GM19324 (cell line): ENCODE results near the gene NPFFR2.
"Not testable (repeated sequence)": the region's sequence is repeated elsewhere in the genome, so short reads cannot be mapped to it uniquely, and the experiment has no call there.

Experiments
- ATAC-seq: cut with Tn5 transposase; IDR thresholded peaks from one replicate; pipeline ENCODE4 v1.9.1; 2021; ENCODE audit warnings: mild to moderate bottlenecking, moderate library complexity; ENCODE audit not compliant: unreplicated experiment, low FRiP score

NPFFR2 gene

DNA sequence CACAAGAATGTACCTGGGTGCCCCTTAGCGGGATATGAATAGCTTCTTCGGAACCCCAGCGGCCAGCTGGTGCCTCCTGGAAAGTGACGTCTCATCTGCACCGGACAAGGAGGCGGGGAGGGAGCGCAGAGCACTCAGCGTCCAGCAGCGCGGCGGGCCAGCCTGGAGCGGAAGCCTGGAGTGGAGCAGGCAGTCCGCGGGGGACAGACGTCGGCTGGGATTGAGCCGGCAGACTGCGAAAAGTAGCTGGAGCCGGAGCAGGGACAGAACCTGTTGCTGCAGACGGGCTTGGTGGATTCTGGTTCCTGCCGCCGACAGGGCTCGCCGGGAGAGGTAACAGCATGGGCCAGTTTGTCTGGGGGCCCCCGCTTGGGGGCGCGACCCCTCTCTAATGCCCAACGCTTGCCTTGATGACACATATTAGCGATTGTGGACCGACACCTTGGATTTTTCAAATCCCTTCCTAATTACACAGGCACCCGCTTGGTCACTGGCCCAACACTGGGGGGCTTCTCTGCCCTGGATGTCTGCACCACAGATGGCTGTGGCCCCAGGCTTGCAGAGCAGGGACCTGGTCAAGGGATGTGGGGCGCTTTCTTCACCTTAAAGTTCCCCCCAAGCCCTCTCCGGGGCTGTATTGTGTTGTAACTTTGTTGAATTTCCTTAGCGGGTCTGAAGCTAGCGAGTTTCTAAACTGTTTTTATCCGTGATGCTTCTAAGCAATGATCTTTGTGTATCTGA is at the start of gene NPFFR2:
Gene NPFFR2 (plus strand): TSS at position 133 of the 741 bp plus-strand sequence. CDS start 96,592 bp downstream, outside the sequence.
- ATAC-seq, result no peak

DNA sequence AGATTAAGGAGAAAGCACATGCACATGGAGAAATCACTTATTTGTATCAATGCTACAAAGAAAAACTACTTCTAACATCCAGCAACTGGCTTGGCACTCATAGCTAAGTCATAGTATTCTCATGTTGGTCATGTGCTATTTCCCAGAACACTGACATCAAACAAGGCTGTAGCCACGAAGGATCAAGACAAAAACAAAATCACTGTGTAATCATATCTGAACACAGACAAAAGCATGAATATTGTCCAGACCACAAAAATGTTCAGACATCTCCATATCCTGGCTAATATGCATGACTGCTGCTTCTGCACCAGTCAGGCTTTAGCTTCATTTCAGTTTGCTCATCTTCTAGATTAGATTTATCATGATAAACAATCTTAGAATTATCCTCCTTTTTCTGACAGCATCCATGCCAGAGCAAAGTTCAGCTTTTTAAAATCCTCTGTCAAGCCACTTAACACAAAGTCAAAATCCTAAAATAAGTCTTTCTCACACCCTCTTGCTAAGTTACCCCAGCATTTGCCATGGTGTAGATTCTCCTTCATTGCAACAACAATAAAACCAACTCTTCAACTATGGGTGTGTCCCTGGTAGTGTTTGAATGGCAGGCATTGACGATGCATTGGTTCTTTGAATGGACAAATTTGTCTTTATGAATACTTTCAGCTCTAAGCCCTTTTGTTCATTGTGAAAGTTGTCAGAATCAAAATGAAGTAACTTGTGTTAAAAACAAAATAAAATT is 39.1 kb upstream of the NPFFR2 start:
- ATAC-seq, result no peak

DNA sequence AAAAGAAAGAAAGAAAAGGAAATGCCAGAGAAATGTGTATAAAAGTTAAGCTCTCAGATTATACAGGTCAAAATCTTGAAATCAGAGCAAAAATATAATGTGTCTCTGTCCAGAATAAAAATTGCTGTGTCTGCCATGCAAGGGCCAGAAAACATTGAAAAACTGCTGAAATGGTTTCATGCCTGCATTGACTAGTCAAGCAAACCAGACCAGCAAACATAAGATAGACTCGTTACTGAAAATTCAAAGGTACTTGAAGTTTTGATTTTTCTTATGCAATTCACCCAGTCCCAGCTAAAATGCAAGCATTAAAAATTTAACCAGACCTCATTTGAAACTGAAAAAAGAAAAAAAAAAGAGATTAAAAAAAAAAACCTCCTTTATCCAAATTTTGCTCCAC is 37.2 kb upstream of the NPFFR2 start:
- ATAC-seq, result no peak

DNA sequence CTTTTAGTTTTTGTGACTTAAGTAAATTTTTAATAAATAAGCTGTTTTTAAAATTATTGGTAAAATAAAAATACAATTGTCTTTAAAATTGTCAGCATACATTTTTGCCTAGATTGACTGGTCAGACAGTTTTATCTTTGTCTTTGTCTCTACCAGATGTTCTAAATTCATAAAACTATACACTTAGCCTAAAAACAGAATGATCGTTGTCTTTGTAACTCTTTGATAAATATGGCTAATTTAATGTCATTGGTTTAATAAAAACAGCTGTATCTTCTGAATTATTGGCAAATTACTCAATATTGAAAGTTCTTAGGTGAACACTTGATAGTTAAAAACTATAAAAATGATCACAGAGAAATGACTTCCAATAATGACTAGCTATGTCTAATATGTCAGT is 36.5 kb upstream of the NPFFR2 start:
- no peak for ATAC-seq

DNA sequence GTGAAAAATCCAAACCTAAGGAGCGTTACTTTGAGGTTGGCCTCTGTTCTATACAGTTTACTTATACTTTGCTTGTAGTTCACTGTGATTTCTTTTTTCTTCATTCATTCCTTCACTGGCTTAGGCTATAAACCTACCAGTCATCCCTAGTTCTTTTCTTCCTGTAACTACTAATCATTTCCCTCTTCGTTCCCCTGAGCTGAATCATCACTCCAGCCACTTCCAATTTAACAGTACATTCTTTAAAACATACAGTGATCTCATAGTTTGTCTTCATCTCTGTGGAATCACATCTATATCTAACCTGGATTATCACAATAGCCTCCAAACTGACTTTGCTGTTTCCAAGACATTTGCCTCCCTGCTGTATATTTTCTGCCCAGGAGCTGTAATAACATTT is 25.2 kb upstream of the NPFFR2 start:
- no peak for ATAC-seq

DNA sequence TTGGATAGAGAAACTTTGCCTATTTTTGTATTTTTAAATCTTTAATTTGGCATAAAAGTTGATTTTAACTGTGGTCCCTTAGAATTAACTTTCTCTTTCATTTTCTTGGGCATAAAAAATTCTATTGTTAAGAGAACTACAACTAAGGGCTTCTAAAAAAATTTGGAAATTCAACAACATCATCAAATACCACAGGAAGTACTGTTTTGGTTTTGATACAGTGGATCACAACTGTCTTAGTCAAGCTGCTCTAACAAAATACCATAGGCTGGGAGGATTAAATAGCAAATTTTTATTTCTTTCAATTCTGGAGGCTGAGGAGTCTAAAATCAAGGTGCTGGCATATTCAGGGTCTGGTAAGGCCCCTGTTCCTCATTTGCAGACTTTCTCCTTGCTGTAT is 19.9 kb upstream of the NPFFR2 start:
- no peak for ATAC-seq

DNA sequence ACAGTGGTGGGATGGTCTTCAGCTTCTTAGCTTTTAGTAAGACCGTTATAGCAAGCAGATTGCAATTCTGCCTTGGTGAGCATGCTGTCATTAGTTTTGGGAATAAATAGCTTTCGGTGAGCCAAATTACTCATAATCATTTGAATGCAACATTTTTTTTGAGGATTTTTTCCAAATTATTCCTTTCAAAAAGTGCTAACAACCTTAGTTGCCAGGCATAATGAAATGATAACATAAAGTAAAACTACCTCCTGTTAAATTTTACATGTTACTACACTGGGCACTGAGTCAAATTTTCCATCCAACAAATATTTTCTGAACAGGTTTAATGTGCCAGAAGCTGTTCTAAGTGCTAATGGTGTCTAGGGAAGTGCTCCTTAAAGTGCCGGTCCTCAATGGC is 15.8 kb upstream of the NPFFR2 start:
- no peak for ATAC-seq

DNA sequence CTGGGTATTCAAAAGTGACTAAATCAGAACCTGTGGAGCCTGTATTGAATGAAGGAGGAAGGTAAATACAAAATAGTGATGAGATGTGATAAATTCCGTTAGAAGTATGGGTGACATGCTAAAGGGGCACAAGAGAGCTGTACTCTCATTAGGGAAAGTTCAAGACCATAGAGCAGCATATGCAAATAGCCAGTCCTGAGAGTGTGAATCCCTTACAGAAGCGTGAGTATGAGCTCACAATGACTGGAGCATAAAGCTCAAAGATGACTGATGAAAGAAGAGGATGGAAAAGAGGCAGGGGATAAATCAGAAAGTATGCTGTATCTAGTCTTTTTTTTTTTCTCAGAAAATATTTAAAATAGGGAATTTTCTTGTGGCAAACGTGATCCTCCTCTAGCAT is 12.1 kb upstream of the NPFFR2 start:
- no peak for ATAC-seq

DNA sequence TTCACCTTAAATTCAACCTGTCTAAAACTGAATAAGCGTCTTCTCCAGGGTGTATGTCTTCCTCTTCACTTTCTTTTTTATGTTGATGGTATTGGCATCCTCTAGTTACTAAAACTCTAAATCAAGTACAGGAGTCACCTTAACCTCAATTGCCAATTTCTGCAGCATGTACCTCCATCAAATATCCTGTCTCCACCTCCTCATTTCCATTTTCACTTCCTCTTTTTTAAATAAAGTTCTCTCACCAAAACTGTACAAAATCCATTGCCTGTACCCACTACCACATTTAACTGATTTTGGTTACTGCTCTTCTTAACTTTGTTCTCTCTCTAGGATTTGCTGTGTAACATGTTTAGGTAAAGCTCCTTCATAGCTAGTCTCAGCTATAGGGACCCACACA is 9.2 kb upstream of the NPFFR2 start:
- no peak for ATAC-seq

DNA sequence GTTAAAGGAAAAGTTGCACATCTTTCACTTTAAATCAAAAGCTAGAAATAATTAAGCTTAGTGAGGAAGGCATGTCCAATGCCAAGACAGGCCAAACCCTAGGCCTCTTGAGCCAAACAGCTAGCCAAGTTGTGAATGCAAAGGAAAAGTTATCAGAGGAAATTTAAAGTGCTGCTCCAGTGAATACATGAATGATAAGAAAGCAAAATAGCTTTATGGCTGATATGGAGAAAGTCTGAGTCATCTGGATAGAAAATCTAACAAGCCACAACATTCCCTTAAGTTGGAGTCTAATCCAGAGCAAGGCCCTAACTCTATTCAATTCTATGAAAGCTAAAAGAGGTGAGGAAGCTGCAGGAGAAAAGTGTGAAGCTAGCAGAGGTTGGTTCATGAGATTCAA is 23.8 kb downstream of the NPFFR2 start:
- no peak for ATAC-seq

DNA sequence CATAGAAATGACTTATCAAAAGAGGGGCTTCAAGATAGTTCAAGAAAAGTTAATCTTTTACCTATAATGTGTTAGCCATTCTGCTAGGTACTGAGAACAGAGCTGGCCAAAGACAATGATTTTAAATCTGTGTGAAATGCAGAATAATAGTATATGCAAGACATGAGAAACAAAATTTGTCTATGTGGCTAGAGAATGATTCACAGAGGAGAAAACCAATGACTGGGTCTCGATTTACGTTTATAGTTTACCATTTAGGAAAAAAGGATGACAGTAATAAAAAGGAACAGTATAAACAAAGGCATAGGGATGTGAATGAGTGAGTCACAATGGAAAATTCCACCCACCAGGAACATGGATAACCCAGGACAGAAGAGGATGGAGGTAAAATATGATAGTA is 31.9 kb downstream of the NPFFR2 start:
- ATAC-seq, result no peak

DNA sequence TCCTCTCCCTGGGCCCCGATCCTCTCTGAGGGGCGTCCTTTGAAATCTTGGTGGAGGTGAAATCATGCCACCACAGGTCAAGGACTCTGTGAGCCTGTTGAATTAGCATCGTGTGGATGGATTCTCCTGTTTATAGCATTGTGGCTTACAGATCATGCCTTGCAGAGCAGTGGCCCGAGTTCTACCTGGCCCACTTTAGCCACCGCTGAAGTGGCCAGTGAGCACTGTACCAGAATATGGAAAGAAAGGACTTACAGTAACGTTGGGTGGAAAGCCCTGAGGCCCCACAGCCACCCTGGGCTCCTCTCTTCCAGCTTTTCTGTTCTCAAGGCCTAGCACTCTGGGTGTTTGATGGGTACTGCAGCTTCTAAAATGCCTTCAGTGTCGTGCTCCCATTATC is 35.3 kb downstream of the NPFFR2 start:
- ATAC-seq, result no peak

DNA sequence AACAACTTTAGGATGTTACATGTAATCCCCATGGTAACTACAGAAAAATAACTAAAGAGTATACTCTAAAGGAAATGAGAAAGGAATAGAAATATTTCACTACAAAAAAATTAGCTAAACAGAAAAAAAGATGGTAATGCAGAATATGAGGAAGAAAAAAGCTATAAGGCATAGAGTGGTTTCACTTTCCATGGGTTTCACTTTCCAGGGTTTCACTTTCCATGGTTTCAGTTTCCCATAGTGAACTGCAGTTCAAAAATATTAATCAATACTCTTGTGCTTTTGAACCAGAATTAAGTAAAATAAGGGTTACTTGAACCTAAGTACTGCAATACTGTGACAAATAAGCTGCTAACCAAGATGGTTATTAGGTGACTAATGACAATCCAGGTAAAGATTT is 42.0 kb downstream of the NPFFR2 start:
- ATAC-seq, result no peak

DNA sequence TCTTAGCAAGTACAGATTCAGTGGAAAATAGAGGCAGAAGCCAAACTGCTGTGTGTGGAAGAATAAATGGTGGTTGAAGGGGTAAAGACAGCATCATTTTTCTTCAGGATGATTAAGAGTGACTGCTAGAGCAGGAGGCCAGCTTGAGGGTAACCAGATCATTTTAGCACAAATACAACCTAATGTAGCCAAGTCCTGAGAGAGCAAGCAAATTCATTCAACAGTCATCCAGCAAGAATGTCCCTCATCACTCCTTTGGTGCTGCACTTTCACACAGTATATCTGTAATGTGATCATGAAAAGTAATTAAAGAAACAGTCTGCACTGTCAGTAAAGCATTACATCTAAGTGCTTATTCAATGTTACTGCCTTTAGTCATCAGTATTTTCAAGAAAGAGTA is 44.8 kb downstream of the NPFFR2 start:
- ATAC-seq, result no peak

DNA sequence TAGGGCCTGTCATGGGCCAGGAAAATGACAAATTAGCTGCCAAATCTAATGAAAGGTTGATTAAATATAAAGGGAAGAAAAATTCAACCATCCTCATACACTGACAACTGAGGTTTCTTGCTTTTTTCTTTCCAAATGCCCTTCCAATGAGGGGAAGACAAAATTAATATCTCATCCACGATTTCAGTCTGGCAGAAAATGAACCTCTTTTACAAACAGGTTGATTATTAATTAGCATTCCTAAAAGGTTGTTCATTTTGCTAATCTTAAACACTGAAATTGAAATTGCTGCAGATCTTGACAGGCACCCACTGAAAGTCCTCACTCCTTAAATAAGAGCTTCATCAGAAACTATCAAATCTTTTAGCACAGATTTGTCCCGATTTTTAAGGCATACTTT is 45.5 kb downstream of the NPFFR2 start:
- ATAC-seq, result no peak

DNA sequence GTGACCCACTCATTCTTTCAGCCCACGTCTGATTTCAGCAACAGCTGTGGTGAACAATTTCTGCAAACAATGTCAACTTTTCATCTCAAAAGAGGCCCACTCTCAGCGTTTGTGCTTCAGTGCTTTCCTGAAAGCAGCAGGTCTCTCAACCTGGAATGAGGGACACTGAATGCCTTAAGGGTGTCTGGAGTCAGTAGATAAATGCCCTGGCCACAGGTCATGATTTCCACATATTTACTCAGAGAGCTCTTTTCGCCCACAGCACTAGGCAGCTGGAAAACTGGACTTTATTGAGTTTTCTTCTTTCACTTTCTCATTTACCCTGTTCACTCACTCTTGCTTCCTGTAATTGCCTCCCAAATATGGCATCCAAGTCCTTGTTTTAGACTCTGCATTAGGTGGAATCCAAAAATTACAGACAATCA is 52.8 kb downstream of the NPFFR2 start:
- peak; percentile 71 for ATAC-seq

DNA sequence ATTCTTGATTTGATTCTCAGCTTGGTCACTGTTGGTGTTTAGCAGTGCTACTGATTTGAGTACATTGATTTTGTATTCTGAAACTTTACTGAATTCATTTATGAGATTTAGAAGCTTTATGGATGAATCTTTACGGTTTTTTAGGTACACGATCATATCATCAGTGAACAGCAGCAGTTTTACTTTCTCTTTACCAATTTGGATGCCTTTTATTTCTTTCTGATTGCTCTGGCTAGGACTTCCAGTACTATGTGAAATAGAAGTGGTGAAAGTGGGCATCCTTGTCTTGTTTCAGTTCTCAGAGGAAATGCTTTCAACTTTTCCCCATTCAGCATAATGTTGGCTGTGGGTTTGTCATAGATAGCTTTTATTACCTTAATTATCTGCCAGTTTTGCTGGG is 58.8 kb downstream of the NPFFR2 start:
- ATAC-seq, result not testable (repeated sequence)

DNA sequence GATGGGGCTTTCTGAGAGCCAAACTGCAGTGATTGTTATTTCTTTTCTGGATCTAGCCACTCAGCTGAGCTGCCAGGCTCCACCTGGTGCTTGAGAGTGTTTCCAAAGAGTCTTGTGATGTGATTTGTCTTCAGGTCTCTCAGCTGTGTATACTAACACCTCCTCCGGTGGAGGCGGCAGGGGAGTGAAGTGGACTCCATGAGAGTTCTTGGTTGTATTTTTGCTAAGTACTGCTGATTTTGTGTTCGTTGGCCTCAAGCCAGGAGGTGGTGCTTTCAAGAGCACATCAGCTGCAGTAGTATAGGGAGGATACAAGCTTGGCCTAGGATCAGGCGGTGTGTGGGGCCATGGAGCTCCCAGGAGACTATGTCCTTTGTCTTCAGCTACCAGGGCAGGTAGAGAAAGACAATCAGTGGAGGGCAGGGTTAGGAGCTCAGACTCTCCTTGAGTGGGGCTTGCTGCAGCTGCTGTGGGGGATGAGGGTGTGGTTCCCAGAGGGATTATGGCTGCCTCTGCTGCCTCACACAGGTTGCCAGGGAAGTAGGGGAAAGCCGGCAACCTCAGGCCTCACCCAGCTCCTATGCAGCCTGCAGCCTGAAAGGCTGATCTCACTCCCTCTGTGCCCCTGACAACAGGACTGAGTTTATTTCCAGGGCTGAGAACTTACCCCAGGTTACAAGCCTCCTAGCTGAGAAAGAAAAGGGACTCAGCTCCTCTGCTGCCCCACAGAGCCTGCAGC is 62.4 kb downstream of the NPFFR2 start:
- ATAC-seq, result no peak

DNA sequence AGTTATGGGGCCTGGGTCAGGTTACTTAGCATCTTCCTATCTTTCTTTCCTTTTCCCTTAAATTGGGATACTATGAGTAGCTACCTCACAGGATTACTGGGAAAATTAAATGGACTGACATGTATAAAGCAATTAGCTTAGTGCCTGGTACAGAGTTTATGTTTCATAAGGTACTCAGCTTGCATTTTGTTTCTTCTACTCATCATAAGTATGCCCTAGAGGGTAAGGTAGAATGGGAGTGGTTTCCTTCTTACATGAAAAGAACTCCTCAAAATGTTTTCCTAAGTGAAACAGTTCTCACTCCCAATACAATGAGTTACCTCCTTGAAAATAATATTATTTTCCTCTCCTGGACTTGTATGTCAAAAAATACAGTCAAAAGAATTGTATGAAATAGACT is 75.7 kb downstream of the NPFFR2 start:
- no peak for ATAC-seq

DNA sequence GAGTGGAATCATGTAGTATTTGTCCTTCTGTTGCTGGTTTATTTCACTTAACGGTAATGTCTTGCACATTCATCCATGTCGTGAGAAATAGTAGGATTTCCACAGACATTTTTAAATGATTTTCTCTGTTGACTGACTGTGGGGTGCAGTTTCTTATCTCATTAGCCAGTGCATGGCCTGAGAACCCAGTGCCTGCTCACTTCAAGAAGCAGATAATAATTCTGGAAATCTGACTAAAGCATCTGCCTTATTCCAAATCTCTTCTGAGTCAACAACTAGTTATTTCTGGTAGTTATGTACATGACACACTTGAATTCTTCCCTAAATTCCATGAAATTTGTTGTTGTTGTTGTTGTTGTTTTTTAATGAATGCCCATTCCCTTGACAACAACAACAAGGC is 77.6 kb downstream of the NPFFR2 start:
- no peak for ATAC-seq

DNA sequence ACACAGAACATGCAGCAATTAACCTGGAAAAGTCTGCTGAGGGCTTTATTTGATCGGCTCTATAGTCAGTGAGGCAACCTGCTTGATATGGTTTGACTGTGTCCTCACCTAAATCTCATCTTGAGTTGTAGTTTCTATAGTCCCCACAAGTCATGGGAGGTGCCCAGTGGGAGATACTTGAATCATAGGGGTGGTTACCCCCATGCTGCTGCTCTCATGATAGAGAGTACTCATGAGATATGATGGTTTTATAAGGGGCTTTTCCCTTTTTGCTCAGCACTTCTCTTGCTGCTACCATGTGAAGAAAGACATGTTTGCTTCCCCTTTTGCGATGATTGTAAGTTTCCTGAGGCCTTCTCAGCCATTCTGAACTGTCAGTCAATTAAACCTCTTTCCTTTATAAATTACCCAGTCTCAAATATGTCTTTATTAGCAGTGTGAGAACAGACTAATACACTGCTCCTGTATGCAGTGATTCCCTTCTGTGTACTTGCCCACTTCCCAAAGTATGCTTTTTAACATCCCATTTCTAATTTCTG is 78.2 kb downstream of the NPFFR2 start:
- no peak for ATAC-seq
